K562 (cell line): Measurements from ENCODE around the gene GPR12. TPM values are rescaled to one million over a fixed set of nuclear protein-coding genes. Genes with fewer than 3 reads are reported as not detected.

ENCODE experiments used
- ATAC-seq: fragments of 200-7000 bp; cut with Tn5 transposase; 3 replicates; pipeline ENCODE4 v1.9.1; 2020; ENCODE audit warnings: moderate library complexity
- BruUV-seq: library from RNA; stranded (reverse); fragments of 400-500 nt; replicated peaks from 2 replicates; lab custom pipeline; 2021; lab: Mats Ljungman, UMichigan
- CTCF ChIA-PET: fragments of 300-600 bp; formaldehyde crosslinking; extraction: SDS; loops from one replicate; lab custom pipeline; 2021; ENCODE audit warnings: low intra/inter-chr PET ratio; lab: Yijun Ruan, JAX
- POLR2A ChIA-PET: fragments of 300-600, 350-650 bp; sonication (Branson Sonifier 250); formaldehyde crosslinking; extraction: SDS; loops from one replicate; lab custom pipeline; 2021; ENCODE audit warnings: antibody characterized with exemption, inconsistent platforms; lab: Yijun Ruan, JAX
- DNase-seq, 4 experiments: peaks; one replicate each; pipeline versions ENCODE4 v3.0.0 to v3.0.0-alpha.2; 2011 to 2018; ENCODE audit warnings: low spot score in 3 of 4, mixed read lengths in 3 of 4; ENCODE audit errors: extremely low read depth in 1 of 4
- FAIRE-seq: peaks from 2 replicates; lab custom pipeline; 2011; peaks lifted over from hg19 to GRCh38; lab: Jason Lieb, UNC
- H2AFZ ChIP-seq: 2 replicates; pipeline ENCODE4 v1.6.0; 2011; ENCODE audit warnings: low read depth, low read length, control low read depth, inconsistent platforms
- H3K27ac ChIP-seq: fragments of 200-600 bp; 3 replicates; pipeline ENCODE4 v1.8.0; 2011; ENCODE audit warnings: low read depth, mild to moderate bottlenecking, control low read depth, inconsistent platforms, low read length, moderate library complexity, mixed read lengths; ENCODE audit errors: extremely low read depth
- H3K27me3 ChIP-seq, 2 experiments: fragments of 300-600 bp in 1 of 2; 2 replicates in 1 of 2; 3 replicates in 1 of 2; pipeline versions ENCODE4 v1.6.0 to v1.8.0; 2011; ENCODE audit warnings: inconsistent platforms in 2 of 2, low read length in 2 of 2, mild to moderate bottlenecking in 1 of 2, mixed read lengths in 1 of 2, moderate library complexity in 1 of 2; ENCODE audit not compliant: control insufficient read depth in 2 of 2, insufficient read depth in 2 of 2
- H3K36me3 ChIP-seq: fragments of 300-600 bp; 3 replicates; pipeline ENCODE4 v1.8.0; 2011; ENCODE audit warnings: mild to moderate bottlenecking, low read length, inconsistent platforms; ENCODE audit not compliant: control insufficient read depth, insufficient read depth
- H3K4me1 ChIP-seq, 2 experiments: fragments of 200-600 bp in 1 of 2; replicated peaks in 1 of 2; 2 replicates in 1 of 2; 3 replicates in 1 of 2; pipeline versions ENCODE4 v1.5.1 to v1.8.0; 2011; ENCODE audit warnings: inconsistent platforms in 2 of 2, low read length in 2 of 2, mild to moderate bottlenecking in 1 of 2, mixed read lengths in 1 of 2, moderate library complexity in 1 of 2; ENCODE audit not compliant: control insufficient read depth in 2 of 2, insufficient read depth in 2 of 2
- H3K4me2 ChIP-seq: 2 replicates; pipeline ENCODE4 v1.6.1; 2011; ENCODE audit warnings: low read length, control low read depth, inconsistent platforms, mixed read lengths; ENCODE audit not compliant: insufficient read depth
- H3K4me3 ChIP-seq: fragments of 200-600 bp; sonication (generic), shearing (Covaris generic); 2 replicates; pipeline ENCODE4 v1.5.1; 2016; ENCODE audit warnings: control low read depth, inconsistent platforms
- H3K79me2 ChIP-seq: fragments of 200-600 bp; 3 replicates; pipeline ENCODE4 v1.8.0; 2011; ENCODE audit warnings: low read length, inconsistent platforms; ENCODE audit not compliant: control insufficient read depth, insufficient read depth
- H3K9ac ChIP-seq, 2 experiments: 2 replicates each; pipeline versions ENCODE4 v1.6.0 to v1.6.1; 2011; ENCODE audit warnings: low read depth in 2 of 2, low read length in 2 of 2, control low read depth in 1 of 2, inconsistent platforms in 1 of 2, mild to moderate bottlenecking in 1 of 2, mixed read lengths in 1 of 2; ENCODE audit not compliant: insufficient read depth in 1 of 2
- H3K9me1 ChIP-seq: one replicate; pipeline ENCODE4 v1.6.0; 2011; ENCODE audit warnings: inconsistent platforms, mild to moderate bottlenecking, low read length, moderate library complexity; ENCODE audit not compliant: control insufficient read depth, insufficient read depth
- H3K9me3 ChIP-seq: replicated peaks from 2 replicates; pipeline ENCODE4 v1.5.1; 2011; ENCODE audit warnings: low read depth, low read length, inconsistent platforms; ENCODE audit not compliant: control insufficient read depth, insufficient read depth
- H4K20me1 ChIP-seq: replicated peaks from 2 replicates; pipeline ENCODE4 v1.6.1; 2011; ENCODE audit warnings: low read length, inconsistent platforms, mixed read lengths; ENCODE audit not compliant: control insufficient read depth, insufficient read depth
- CBFB ChIP-seq: sonication (generic); formaldehyde crosslinking; IDR thresholded peaks from 2 replicates; pipeline ENCODE4 v1.4.0; 2020; ENCODE audit warnings: mild to moderate bottlenecking, missing genetic modification reagents
- GATAD2B ChIP-seq: fragments of 450-650 bp; IDR thresholded peaks from 2 replicates; pipeline ENCODE4 v1.6.1; 2017; ENCODE audit warnings: mild to moderate bottlenecking, borderline replicate concordance
- ILK ChIP-seq: fragments of 450-650 bp; IDR thresholded peaks from 2 replicates; pipeline ENCODE4 v1.6.1; 2016; ENCODE audit warnings: missing genetic modification characterization, low read depth, mild to moderate bottlenecking, missing compliant biosample characterization, moderate library complexity, borderline replicate concordance
- MTF1 ChIP-seq: fragments of 250-450 bp; sonication (Bioruptor Pico); IDR thresholded peaks from 2 replicates; pipeline ENCODE4 v1.9.0; 2021; ENCODE audit warnings: moderate library complexity, mild to moderate bottlenecking, inconsistent platforms, borderline replicate concordance
- RAD21 ChIP-seq, 2 experiments: fragments of 250-450 bp in 1 of 2; fragments of 450-650 bp in 1 of 2; sonication (Bioruptor Pico) in 1 of 2; formaldehyde crosslinking in 1 of 2; IDR thresholded peaks in 1 of 2; conservative IDR thresholded peaks in 1 of 2; 2 replicates each; pipeline versions ENCODE4 v1.4.0 to v1.8.0; 2020 to 2022; ENCODE audit warnings: mild to moderate bottlenecking in 2 of 2, moderate library complexity in 1 of 2
- TOE1 ChIP-seq, 2 experiments: fragments of 450-650 bp in 1 of 2; sonication (generic) in 1 of 2; formaldehyde crosslinking in 1 of 2; IDR thresholded peaks; 2 replicates each; pipeline versions ENCODE4 v1.7.1 to v1.8.0; 2016 to 2022; ENCODE audit warnings: borderline replicate concordance in 2 of 2, mild to moderate bottlenecking in 2 of 2, antibody characterized with exemption in 1 of 2, inconsistent platforms in 1 of 2, low read depth in 1 of 2, missing genetic modification reagents in 1 of 2, moderate library complexity in 1 of 2
- YY1 ChIP-seq, 3 experiments: IDR thresholded peaks; 2 replicates each; pipeline ENCODE4 v1.6.1; 2011; ENCODE audit warnings: low read length in 2 of 3, mild to moderate bottlenecking in 2 of 3, moderate library complexity in 2 of 3, borderline replicate concordance in 1 of 3, control low read depth in 1 of 3, low read depth in 1 of 3; ENCODE audit not compliant: insufficient read depth in 3 of 3, insufficient replicate concordance in 2 of 3, control insufficient read depth in 1 of 3, insufficient read length in 1 of 3; ENCODE audit errors: extremely low read depth in 1 of 3
- ZFPM2 ChIP-seq: fragments of 250-450 bp; sonication (Bioruptor Pico); IDR thresholded peaks from 2 replicates; pipeline ENCODE4 v1.5.1; 2022; ENCODE audit warnings: mild to moderate bottlenecking
- ZNF282 ChIP-seq: sonication (generic); formaldehyde crosslinking; IDR thresholded peaks from 2 replicates; pipeline ENCODE4 v1.8.1; 2023; ENCODE audit warnings: missing genetic modification reagents
- ZNF584 ChIP-seq: fragments of 200-800 bp; sonication (Bioruptor generic); IDR thresholded peaks from 2 replicates; pipeline ENCODE4 v1.6.1; 2016; ENCODE audit warnings: low read depth, mild to moderate bottlenecking, missing genetic modification characterization, missing compliant biosample characterization
- WGBS: fragments of 100-300 bp; shearing (Covaris generic); methylation state at CpG from one replicate; pipeline ENCODE4 v1.1.6; 2016; ENCODE audit warnings: low coverage, mixed read lengths; ENCODE audit not compliant: insufficient coverage; ENCODE audit errors: missing lambda C conversion rate; 5-methylcytosine and 5-hydroxymethylcytosine counted together
- in situ Hi-C: fragments of 300-500 bp; cut with MboI; formaldehyde crosslinking; loops from 4 replicates; pipeline ENCODE4 v1.15.0; 2018; ENCODE audit warnings: inconsistent platforms, mixed read lengths
- intact Hi-C: fragments of 100-400 bp; cut with micrococcal nuclease; formaldehyde crosslinking; loops from 2 replicates; pipeline ENCODE4 v1.14.2; 2022
- polyA plus RNA-seq, 8 experiments: library from polyadenylated mRNA; depleted of rRNA in 4 of 8; stranded (reverse) in 5 of 8; unstranded in 3 of 8; fragments of >200 nt; fragmentation: Nextera tagmentation in 2 of 8; fragmentation: Illumina TruSeq in 1 of 8; extraction: Ambion mirVana in 2 of 8; extraction: Trizol in 1 of 8; gene quantifications; 2 replicates each; pipeline versions ENCODE4 v1.2.1 to v1.2.3, GENCODE V29; 2011 to 2014; ENCODE audit warnings: inconsistent platforms in 1 of 8, missing spikeins in 1 of 8
- total RNA-seq, 7 experiments: library from RNA; depleted of rRNA in 6 of 7; stranded (reverse); fragments of >200 nt in 6 of 7; fragmentation: Illumina TruSeq in 2 of 7; extraction: Trizol in 2 of 7; gene quantifications; 2 replicates each; pipeline versions ENCODE4 v1.2.1 to v1.2.3, GENCODE V29; 2011 to 2021; ENCODE audit warnings: low replicate concordance in 1 of 7
- TF ChIP-seq, protein P1 (sequence below): fragments of 250-450 bp; sonication (Bioruptor Pico); IDR thresholded peaks from 2 replicates; pipeline ENCODE4 v1.8.0; 2021; ENCODE audit warnings: mild to moderate bottlenecking, moderate library complexity
- TF ChIP-seq, protein P2 (sequence below), 3 experiments: IDR thresholded peaks in 2 of 3; conservative IDR thresholded peaks in 1 of 3; 2 replicates each; pipeline ENCODE4 v1.5.1; 2011 to 2012; ENCODE audit warnings: low read length in 3 of 3, mild to moderate bottlenecking in 3 of 3, control low read depth in 2 of 3, improper control_type of control experiment in 1 of 3, inconsistent platforms in 1 of 3, low read depth in 1 of 3, mixed read lengths in 1 of 3, moderate library complexity in 1 of 3; ENCODE audit not compliant: insufficient read depth in 2 of 3
- TF ChIP-seq, protein P3 (sequence below): fragments of 450-650 bp; formaldehyde crosslinking; IDR thresholded peaks from 2 replicates; pipeline ENCODE4 v1.4.0; 2020; ENCODE audit warnings: mild to moderate bottlenecking, moderate library complexity

Gene GPR12
- total and polyA plus RNA-seq, 9 of the 15 experiments (the other 6 are each of a cell fraction or from before 2014, with no cell fraction given), result not detected

DNA sequence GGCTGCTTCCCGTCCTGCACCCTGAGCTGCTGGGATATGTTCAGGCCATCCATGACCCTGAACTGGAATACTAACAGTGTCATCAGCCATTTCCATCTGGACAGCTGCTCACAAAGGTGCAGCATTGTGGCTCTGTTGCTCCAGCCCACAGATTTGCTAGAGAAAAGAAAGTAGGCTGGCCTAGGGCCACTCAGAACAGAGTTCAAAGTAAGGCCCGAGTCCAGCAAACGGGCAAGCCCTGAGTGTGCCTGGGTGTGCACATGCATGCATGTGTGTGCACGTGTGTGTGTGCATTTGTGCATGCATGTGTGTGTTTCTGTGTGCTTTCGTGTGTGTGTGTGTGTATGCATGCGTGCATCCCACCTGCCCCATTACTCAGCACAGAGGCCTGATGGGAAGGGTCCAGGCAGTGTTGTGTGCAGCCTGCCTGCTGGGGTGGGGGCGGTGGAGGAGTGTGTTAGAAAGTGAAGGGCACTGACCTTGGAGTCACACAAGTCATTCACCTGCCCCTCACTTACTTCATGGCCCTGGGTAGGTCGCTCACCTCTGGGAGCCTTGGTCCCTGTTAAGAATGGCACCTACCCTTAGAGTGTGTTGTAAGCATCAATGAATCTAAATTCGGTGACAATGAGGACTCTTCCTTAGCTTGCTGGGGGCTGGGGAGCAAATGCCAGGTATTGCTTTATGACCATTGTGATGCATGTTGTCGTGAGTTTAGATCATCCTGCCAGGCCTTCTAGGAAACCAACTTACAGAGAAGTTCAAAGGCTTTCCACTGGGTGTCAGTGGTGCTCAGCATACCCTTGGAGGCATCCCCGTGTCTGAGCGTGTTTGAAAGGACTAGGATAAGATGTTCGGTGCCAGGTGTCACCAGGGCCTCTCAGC lies 53.2 kb downstream of the GPR12 start:
- peak; percentile 76; the same call in 2 of the 3 replicates for ATAC-seq
- Histone ChIP-seq H3K27ac (no peak overlapping the region), H3K9me1 (no peaks in the 10 kb centered on the region), H3K4me2 (no peak overlapping the region), H3K79me2 (no peaks in the 10 kb centered on the region), H3K4me1 (no peaks in the 10 kb centered on the region), H3K36me3 (no peaks in the 10 kb centered on the region), H3K9ac (no peak overlapping the region), H3K4me3 (no peak overlapping the region), H4K20me1 (0 out of 2 replicates have a peak, but pooled peaks cover 3% of the 10 kb centered on the region), H3K9me3 (no peaks in the 10 kb centered on the region), H2AFZ (no peak overlapping the region), H3K27me3 (0 out of 5 replicates have a peak, but pooled peaks cover 0 to 7% of the 10 kb centered on the region in 2 experiments)
- in situ Hi-C loops, result loop anchor here (10.0 kb wide), 1 partner anchor 227 kb away; no protein-coding TSS in a partner anchor
- WGBS, result 1% methylated on average over 13 of the region's 13 CpGs
- peak; percentile 69 for FAIRE-seq
- intact Hi-C loops, result loop anchor here (1.0 kb wide), 2 partner anchors 166 to 223 kb away; no protein-coding TSS in a partner anchor
- CTCF ChIA-PET, result no interaction called here
- DNase-seq, result peak; percentile 6 to 29 (median 14)
- no TSS peak for BruUV-seq
- POLR2A ChIA-PET, result no interaction called here
- TF ChIP-seq RAD21 (CRISPR knock-in tag; conservative IDR thresholded peaks at IDR 0.05 in 1 of 2, IDR thresholded peaks at IDR 0.05 in 1 of 2) (peak in 1 of 2 experiments; percentile 45; a peak in 1 of 4 replicates), ZNF584 (CRISPR knock-in tag) (no peak), ZNF282 (no peak), TOE1 (IDR thresholded peaks at IDR 0.05; ENCODE audit: borderline replicate concordance) (no peak), TOE1 (CRISPR knock-in tag; IDR thresholded peaks at IDR 0.05; ENCODE audit: borderline replicate concordance, low read depth) (no peak), CBFB (no peak), ILK (tag) (no peak), YY1 (IDR thresholded peaks at IDR 0.05; ENCODE audit: borderline replicate concordance in 1 of 3, control insufficient read depth in 1 of 3, extremely low read depth in 1 of 3, insufficient read depth in 3 of 3, insufficient read length in 1 of 3, insufficient replicate concordance in 2 of 3, low read depth in 1 of 3, low read length in 2 of 3) (no peak), ZFPM2 (CRISPR knock-in tag) (no peak), GATAD2B (no peak), MTF1 (CRISPR knock-in tag) (no peak)
- TF ChIP-seq, protein P1, sequence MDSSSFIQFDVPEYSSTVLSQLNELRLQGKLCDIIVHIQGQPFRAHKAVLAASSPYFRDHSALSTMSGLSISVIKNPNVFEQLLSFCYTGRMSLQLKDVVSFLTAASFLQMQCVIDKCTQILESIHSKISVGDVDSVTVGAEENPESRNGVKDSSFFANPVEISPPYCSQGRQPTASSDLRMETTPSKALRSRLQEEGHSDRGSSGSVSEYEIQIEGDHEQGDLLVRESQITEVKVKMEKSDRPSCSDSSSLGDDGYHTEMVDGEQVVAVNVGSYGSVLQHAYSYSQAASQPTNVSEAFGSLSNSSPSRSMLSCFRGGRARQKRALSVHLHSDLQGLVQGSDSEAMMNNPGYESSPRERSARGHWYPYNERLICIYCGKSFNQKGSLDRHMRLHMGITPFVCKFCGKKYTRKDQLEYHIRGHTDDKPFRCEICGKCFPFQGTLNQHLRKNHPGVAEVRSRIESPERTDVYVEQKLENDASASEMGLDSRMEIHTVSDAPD, result no peak
- TF ChIP-seq, protein P2, sequence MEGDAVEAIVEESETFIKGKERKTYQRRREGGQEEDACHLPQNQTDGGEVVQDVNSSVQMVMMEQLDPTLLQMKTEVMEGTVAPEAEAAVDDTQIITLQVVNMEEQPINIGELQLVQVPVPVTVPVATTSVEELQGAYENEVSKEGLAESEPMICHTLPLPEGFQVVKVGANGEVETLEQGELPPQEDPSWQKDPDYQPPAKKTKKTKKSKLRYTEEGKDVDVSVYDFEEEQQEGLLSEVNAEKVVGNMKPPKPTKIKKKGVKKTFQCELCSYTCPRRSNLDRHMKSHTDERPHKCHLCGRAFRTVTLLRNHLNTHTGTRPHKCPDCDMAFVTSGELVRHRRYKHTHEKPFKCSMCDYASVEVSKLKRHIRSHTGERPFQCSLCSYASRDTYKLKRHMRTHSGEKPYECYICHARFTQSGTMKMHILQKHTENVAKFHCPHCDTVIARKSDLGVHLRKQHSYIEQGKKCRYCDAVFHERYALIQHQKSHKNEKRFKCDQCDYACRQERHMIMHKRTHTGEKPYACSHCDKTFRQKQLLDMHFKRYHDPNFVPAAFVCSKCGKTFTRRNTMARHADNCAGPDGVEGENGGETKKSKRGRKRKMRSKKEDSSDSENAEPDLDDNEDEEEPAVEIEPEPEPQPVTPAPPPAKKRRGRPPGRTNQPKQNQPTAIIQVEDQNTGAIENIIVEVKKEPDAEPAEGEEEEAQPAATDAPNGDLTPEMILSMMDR (IDR thresholded peaks at IDR 0.05 in 2 of 3, conservative IDR thresholded peaks at IDR 0.05 in 1 of 3; ENCODE audit: insufficient read depth in 2 of 3, low read depth in 1 of 3, low read length in 3 of 3), result peak; percentile 36 to 52 (median 45); a peak in 4 of 6 replicates
- TF ChIP-seq, protein P3, sequence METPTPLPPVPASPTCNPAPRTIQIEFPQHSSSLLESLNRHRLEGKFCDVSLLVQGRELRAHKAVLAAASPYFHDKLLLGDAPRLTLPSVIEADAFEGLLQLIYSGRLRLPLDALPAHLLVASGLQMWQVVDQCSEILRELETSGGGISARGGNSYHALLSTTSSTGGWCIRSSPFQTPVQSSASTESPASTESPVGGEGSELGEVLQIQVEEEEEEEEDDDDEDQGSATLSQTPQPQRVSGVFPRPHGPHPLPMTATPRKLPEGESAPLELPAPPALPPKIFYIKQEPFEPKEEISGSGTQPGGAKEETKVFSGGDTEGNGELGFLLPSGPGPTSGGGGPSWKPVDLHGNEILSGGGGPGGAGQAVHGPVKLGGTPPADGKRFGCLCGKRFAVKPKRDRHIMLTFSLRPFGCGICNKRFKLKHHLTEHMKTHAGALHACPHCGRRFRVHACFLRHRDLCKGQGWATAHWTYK (CRISPR knock-in tag), result no peak
